Omental fat pad (tissue), 4 donors: ENCODE results near the gene CKM. TPM values are rescaled to one million over a fixed set of nuclear protein-coding genes. Genes with fewer than 3 reads are reported as not detected.

Experiments used
- ATAC-seq: fragments of 150-250 bp; one replicate; pipeline ENCODE4 v1.9.1; 2016; ENCODE audit warnings: mild to moderate bottlenecking, moderate library complexity; ENCODE audit not compliant: low FRiP score
- DNase-seq: peaks from one replicate; pipeline ENCODE4 v3.0.0-alpha.2; 2019; ENCODE audit warnings: low spot score
- CTCF ChIP-seq, 3 donors: fragments of 450-650 bp; IDR thresholded peaks; one replicate each; pipeline ENCODE4 v1.5.1; 2016 to 2017; ENCODE audit warnings: antibody characterized with exemption in 3 of 3, mild to moderate bottlenecking in 3 of 3, moderate library complexity in 2 of 3
- total RNA-seq, 4 donors: library from RNA; depleted of rRNA; stranded (reverse); fragments of >200 nt; gene quantifications; one replicate each; pipeline ENCODE4 v1.1.0, GENCODE V29; 2016

Gene CKM
- total RNA-seq, 4 donors from 2014 or later: not detected

- ATAC-seq (no peak), DNase-seq (no peak)
- no peak for TF ChIP-seq CTCF (IDR thresholded peaks at IDR 0.05)
Measured at GRCh38 chr19:45349430-45349941, 26.8 kb upstream of the CKM start.

- no peak for DNase-seq
- ATAC-seq: no peak
- TF ChIP-seq CTCF (IDR thresholded peaks at IDR 0.05): no peak
Measured at GRCh38 chr19:45349126-45349415, 26.4 kb upstream of the CKM start.

- ATAC-seq (no peak), DNase-seq (no peak)
- no peak for TF ChIP-seq CTCF (IDR thresholded peaks at IDR 0.05)
Measured at GRCh38 chr19:45348367-45349125, 25.9 kb upstream of the CKM start.

GRCh38 chr19:45347570-45348366 lies 25.1 kb upstream of the CKM start:
- DNase-seq (no peak), ATAC-seq (no peak)
- no peak for TF ChIP-seq CTCF (IDR thresholded peaks at IDR 0.05)

- DNase-seq: no peak
- no peak for ATAC-seq
- no peak for TF ChIP-seq CTCF (IDR thresholded peaks at IDR 0.05)
Measured at GRCh38 chr19:45346449-45346848, 23.8 kb upstream of the CKM start.

GRCh38 chr19:45345506-45345860 lies 22.8 kb upstream of the CKM start:
- ATAC-seq: no peak
- DNase-seq: no peak
- TF ChIP-seq CTCF (IDR thresholded peaks at IDR 0.05): no peak
